Measurements from ENCODE around the gene KRTAP4-4.
"Not testable (repeated sequence)": the region's sequence is repeated elsewhere in the genome, so short reads cannot be mapped to it uniquely, and the experiment has no call there.

GRCh38 chr17:41123991-41124371, 36.6 kb downstream of the KRTAP4-4 start, which contains the start of gene KRTAP4-12:
- not testable (repeated sequence) for TF ChIP-seq POLR2A, POLR2AphosphoS5, SPI1, TAF1 (IDR thresholded peaks at IDR 0.05; ENCODE audit: low read depth, low read length)

All from GM12891 (cell line).